Measurements from ENCODE around the gene ZSWIM8.

The ZSWIM8 gene

DNA sequence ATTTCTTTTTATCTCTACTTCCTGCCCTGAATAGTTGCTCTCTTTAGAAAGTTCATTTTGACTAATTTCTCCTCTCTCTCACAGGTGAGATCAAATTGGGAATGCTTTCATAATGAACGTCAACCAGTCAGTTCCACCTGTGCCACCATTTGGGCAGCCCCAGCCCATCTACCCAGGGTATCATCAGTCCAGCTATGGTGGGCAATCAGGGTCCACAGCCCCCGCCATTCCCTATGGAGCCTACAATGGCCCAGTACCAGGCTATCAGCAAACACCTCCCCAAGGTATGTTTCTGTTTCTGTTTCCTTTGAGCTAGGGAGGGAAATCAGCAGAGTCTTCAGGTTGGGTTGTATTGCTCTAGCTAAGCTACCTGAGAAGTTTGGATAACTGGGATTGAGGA, 38.7 kb upstream of the ZSWIM8 start:
- Mint-ChIP-seq H3K4me3 (peak overlapping the region; percentile 38), H3K27me3 (ENCODE audit: low read depth, poor library complexity) (no peaks in the 10 kb centered on the region), H3K4me1 (peaks cover 31% of the 10 kb centered on the region), H3K27ac (no peak overlapping the region), H3K36me3 (ENCODE audit: low read depth) (peaks cover 27% of the 10 kb centered on the region), H3K9me3 (no peaks in the 10 kb centered on the region)
- TF ChIP-seq, protein P1, sequence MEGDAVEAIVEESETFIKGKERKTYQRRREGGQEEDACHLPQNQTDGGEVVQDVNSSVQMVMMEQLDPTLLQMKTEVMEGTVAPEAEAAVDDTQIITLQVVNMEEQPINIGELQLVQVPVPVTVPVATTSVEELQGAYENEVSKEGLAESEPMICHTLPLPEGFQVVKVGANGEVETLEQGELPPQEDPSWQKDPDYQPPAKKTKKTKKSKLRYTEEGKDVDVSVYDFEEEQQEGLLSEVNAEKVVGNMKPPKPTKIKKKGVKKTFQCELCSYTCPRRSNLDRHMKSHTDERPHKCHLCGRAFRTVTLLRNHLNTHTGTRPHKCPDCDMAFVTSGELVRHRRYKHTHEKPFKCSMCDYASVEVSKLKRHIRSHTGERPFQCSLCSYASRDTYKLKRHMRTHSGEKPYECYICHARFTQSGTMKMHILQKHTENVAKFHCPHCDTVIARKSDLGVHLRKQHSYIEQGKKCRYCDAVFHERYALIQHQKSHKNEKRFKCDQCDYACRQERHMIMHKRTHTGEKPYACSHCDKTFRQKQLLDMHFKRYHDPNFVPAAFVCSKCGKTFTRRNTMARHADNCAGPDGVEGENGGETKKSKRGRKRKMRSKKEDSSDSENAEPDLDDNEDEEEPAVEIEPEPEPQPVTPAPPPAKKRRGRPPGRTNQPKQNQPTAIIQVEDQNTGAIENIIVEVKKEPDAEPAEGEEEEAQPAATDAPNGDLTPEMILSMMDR (IDR thresholded peaks at IDR 0.05): no peak
- DNase-seq: no peak

DNA sequence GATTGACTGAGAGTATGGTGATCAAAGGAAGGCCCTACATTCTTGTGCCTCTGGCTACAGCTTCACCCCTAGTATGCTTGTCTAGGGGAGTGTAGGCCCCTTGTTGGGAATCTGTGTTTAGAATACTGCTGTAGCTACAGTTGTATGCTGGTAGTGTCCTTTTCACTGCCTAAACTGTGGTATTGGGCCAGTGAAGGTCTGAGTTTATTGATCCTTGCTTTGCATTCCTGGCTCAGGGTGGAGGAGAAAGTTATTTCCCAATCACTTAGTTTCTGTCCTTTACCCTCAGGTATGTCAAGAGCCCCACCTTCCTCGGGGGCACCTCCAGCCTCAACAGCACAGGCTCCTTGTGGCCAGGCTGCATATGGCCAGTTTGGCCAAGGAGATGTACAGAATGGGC, 34.6 kb upstream of the ZSWIM8 start:
- no peaks in the 10 kb centered on the region for H3K9me3 Mint-ChIP-seq
- no peak for DNase-seq
- peaks cover 48% of the 10 kb centered on the region for H3K36me3 Mint-ChIP-seq (ENCODE audit: low read depth)
- TF ChIP-seq, protein P1 (IDR thresholded peaks at IDR 0.05): no peak
- no peak overlapping the region for H3K4me3 Mint-ChIP-seq
- no peak overlapping the region for H3K27ac Mint-ChIP-seq
- no peaks in the 10 kb centered on the region for H3K27me3 Mint-ChIP-seq (ENCODE audit: low read depth, poor library complexity)
- peaks cover 9% of the 10 kb centered on the region for H3K4me1 Mint-ChIP-seq

DNA sequence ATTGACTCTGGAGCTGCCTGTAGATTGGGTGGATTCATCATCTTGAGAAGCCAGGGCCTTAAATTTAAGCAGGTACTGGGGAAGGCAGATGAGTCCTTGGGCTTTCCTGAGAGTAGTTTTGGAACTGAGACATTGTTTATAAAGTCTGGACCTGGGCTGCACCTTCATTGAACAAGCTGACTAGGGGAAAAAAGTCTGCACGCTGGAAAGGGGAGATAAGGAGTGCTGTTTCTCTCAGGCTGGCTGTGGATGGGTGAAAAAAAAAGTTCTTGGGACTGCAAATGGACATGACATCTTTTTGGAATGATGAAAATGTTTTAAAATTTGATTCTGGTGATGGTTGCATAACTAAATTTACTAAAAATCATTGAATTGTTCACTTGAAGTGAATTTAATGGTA, 29.2 kb upstream of the ZSWIM8 start:
- H3K36me3 Mint-ChIP-seq (ENCODE audit: low read depth): peaks cover 46% of the 10 kb centered on the region
- no peak overlapping the region for H3K27ac Mint-ChIP-seq

DNA sequence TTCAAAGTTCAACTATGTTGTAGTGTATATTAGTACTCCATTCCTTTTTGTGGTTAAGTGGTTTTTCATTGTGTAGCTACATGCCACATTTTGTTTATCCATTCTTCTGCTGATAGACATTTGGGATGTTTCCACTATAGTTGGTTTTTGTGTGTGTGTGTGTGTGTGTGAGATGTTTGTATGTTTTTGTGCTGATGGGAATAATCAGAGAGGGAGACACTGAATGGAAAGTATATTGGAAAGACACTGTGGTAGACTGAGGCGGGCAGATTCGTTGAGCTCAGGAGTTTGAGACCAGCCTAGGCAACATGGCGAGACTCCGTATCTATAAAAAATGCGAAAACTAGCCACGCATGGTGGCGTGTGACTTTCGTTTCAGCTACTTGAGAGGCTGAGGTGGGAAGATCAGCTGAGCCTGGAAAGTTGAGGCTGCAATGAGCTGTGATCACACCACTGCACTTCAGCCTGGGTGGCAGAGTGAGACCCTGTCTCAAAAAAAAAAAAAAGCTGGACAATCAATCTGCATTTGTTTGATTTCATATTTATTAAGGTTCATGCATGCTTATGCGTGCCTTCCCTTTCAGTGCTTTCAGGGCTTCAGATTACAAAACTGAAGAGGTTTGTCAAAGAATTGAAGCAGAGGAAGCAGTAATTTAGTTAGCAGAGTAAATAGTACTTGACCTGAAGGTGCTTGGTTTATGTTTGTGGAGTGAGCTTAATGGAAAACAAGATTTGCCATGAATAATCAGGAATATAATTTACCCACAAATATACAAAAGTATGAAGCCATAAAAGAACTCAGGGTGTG, 26.5 kb upstream of the ZSWIM8 start:
- Mint-ChIP-seq H3K4me3 (no peak overlapping the region), H3K27ac (peak overlapping the region; percentile 60)

More for the DNA sequence above, 29.2 kb upstream of the ZSWIM8 start:
- H3K9me3 Mint-ChIP-seq: no peaks in the 10 kb centered on the region
- no peak for DNase-seq
- H3K27me3 Mint-ChIP-seq (ENCODE audit: low read depth, poor library complexity): no peaks in the 10 kb centered on the region
- H3K4me1 Mint-ChIP-seq: peaks cover 14% of the 10 kb centered on the region
- H3K4me3 Mint-ChIP-seq: no peak overlapping the region
- TF ChIP-seq, protein P1 (IDR thresholded peaks at IDR 0.05): no peak

DNA sequence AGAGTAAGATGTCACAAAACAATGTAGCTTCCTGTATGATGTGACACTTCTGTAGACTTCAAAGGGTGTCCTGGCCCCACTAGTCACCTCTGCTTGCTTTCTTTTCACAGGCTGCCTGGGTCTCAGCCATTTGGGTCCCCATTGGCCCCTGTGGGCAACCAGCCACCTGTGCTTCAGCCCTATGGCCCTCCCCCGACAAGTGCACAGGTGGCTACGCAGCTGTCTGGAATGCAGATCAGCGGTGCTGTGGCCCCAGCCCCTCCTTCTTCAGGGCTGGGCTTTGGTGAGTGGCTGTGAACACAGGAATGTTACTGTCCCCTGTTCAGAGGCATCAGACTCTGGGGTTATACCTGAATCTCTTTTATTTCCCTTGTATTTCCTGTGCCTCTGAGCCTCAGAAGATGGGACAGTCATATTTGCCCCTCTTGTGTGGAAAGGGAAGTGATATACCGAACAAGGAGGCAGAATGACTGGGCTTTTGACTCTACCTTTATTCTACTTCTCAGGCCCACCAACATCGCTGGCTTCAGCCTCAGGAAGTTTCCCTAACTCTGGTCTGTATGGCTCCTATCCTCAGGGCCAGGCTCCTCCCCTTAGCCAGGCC, 25.8 kb upstream of the ZSWIM8 start:
- Mint-ChIP-seq H3K9me3 (no peaks in the 10 kb centered on the region), H3K27me3 (ENCODE audit: low read depth, poor library complexity) (no peaks in the 10 kb centered on the region), H3K4me1 (peaks cover 14% of the 10 kb centered on the region), H3K27ac (no peak overlapping the region), H3K4me3 (no peak overlapping the region), H3K36me3 (ENCODE audit: low read depth) (peaks cover 52% of the 10 kb centered on the region)
- DNase-seq: no peak
- TF ChIP-seq, protein P1 (IDR thresholded peaks at IDR 0.05): no peak

More for the DNA sequence above, 26.5 kb upstream of the ZSWIM8 start:
- Mint-ChIP-seq H3K4me1 (peaks cover 14% of the 10 kb centered on the region), H3K27me3 (ENCODE audit: low read depth, poor library complexity) (no peaks in the 10 kb centered on the region), H3K9me3 (no peaks in the 10 kb centered on the region), H3K36me3 (ENCODE audit: low read depth) (peaks cover 53% of the 10 kb centered on the region)
- DNase-seq: no peak
- TF ChIP-seq, protein P1 (IDR thresholded peaks at IDR 0.05): no peak

Data from nephron progenitor cell (in vitro differentiated cells).